GM23248 (cell line): ENCODE measurements around the gene PTGR3.

Experiments used
- EZH2 ChIP-seq: fragments of 200-600 bp; sonication (generic); IDR thresholded peaks from 2 replicates; pipeline ENCODE4 v1.6.1; 2018; ENCODE audit warnings: antibody characterized with exemption, mild to moderate bottlenecking; ENCODE audit not compliant: insufficient read depth, poor library complexity, severe bottlenecking
- EZH2phosphoT487 ChIP-seq: fragments of 200-600 bp; sonication (generic); IDR thresholded peaks from 2 replicates; pipeline ENCODE4 v1.6.1; 2018; ENCODE audit warnings: antibody characterized with exemption, moderate library complexity, mild to moderate bottlenecking, low read depth; ENCODE audit not compliant: insufficient read depth

- TF ChIP-seq EZH2phosphoT487 (no peak), EZH2 (no peak)
These were observed 23.5 kb downstream of the PTGR3 start for GRCh38 chr18:75185460-75185859.
